Esophagus muscularis mucosa (tissue), 4 donors: ENCODE data around the gene SGSM2.

Experiments used
- EP300 ChIP-seq: sonication (generic); formaldehyde crosslinking; IDR thresholded peaks from one replicate; pipeline ENCODE4 v1.6.1; 2017; ENCODE audit warnings: antibody characterized with exemption
- POLR2A ChIP-seq: fragments of 450-650 bp; IDR thresholded peaks from one replicate; pipeline ENCODE4 v1.6.1; 2017; ENCODE audit warnings: antibody characterized with exemption, moderate library complexity, mild to moderate bottlenecking, low read depth
- TF ChIP-seq, protein P1 (sequence below), 3 experiments: fragments of 200-600 bp in 2 of 3; fragments of 450-650 bp in 1 of 3; sonication (generic) in 2 of 3; IDR thresholded peaks; one replicate each; pipeline ENCODE4 v1.5.1; 2017 to 2019; ENCODE audit warnings: antibody characterized with exemption in 3 of 3, mild to moderate bottlenecking in 2 of 3, moderate library complexity in 1 of 3

DNA sequence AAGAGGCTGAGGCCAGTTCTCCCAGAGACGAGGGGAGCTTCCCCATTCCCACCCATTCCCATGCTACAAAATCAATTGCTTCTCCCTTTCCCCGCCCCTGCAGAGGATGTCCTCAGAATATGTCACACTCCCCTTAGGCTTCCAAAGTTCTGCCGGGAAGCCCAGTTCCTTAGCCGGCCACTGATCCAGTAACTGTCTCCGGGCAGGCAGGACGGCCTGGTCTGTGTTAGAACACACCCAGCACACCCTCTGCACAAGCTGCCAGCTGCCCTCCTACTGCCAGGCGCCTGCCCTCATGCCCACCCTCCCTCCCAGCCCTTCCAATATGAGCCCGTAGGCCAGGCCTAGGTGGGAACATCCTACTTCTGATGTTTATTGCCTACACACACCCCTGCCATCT, 31.1 kb downstream of the SGSM2 start:
- TF ChIP-seq, protein P1, sequence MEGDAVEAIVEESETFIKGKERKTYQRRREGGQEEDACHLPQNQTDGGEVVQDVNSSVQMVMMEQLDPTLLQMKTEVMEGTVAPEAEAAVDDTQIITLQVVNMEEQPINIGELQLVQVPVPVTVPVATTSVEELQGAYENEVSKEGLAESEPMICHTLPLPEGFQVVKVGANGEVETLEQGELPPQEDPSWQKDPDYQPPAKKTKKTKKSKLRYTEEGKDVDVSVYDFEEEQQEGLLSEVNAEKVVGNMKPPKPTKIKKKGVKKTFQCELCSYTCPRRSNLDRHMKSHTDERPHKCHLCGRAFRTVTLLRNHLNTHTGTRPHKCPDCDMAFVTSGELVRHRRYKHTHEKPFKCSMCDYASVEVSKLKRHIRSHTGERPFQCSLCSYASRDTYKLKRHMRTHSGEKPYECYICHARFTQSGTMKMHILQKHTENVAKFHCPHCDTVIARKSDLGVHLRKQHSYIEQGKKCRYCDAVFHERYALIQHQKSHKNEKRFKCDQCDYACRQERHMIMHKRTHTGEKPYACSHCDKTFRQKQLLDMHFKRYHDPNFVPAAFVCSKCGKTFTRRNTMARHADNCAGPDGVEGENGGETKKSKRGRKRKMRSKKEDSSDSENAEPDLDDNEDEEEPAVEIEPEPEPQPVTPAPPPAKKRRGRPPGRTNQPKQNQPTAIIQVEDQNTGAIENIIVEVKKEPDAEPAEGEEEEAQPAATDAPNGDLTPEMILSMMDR (IDR thresholded peaks at IDR 0.05) = no peak
- TF ChIP-seq POLR2A = no peak
- TF ChIP-seq EP300 = no peak
